ENCODE data around the gene HES6.

Gene HES6

GRCh38 chr2:238235331-238235732, 4.5 kb downstream of the HES6 start:
- no peak for DNase-seq (ENCODE audit: low spot score)

- DNase-seq (ENCODE audit: low spot score) = no peak
Observed at GRCh38 chr2:238233625-238234024, 6.2 kb downstream of the HES6 start.

GRCh38 chr2:238231809-238232208, 8.0 kb downstream of the HES6 start:
- no peak for DNase-seq (ENCODE audit: low spot score)

- peak; percentile 68 for DNase-seq (ENCODE audit: low spot score)
Observed at GRCh38 chr2:238231251-238231793, 8.5 kb downstream of the HES6 start.

GRCh38 chr2:238230699-238231098, 9.1 kb downstream of the HES6 start:
- DNase-seq (ENCODE audit: low spot score) = no peak

GRCh38 chr2:238228700-238229099, 11.1 kb downstream of the HES6 start:
- no peak for DNase-seq (ENCODE audit: low spot score)

GRCh38 chr2:238227587-238228032, 12.2 kb downstream of the HES6 start:
- DNase-seq (ENCODE audit: low spot score) = no peak

GRCh38 chr2:238226698-238227586, 12.9 kb downstream of the HES6 start:
- no peak for DNase-seq (ENCODE audit: low spot score)

GRCh38 chr2:238225911-238226697, 13.7 kb downstream of the HES6 start:
- no peak for DNase-seq (ENCODE audit: low spot score)

GRCh38 chr2:238225121-238225520, 14.7 kb downstream of the HES6 start:
- no peak for DNase-seq (ENCODE audit: low spot score)

- DNase-seq (ENCODE audit: low spot score) = no peak
Observed at GRCh38 chr2:238224356-238225035, 15.3 kb downstream of the HES6 start.

- DNase-seq (ENCODE audit: low spot score) = peak; percentile 94
Observed at GRCh38 chr2:238220892-238221521, 18.8 kb downstream of the HES6 start.

- peak; percentile 68 for DNase-seq (ENCODE audit: low spot score)
Observed at GRCh38 chr2:238220274-238220891, 19.5 kb downstream of the HES6 start.

- peak; percentile 99 for DNase-seq (ENCODE audit: low spot score)
Observed at GRCh38 chr2:238216651-238217184, 23.1 kb downstream of the HES6 start.

GRCh38 chr2:238207006-238207405, 32.8 kb downstream of the HES6 start:
- DNase-seq (ENCODE audit: low spot score) = no peak

- DNase-seq (ENCODE audit: low spot score) = no peak
Observed at GRCh38 chr2:238203973-238204683, 35.7 kb downstream of the HES6 start.

- DNase-seq (ENCODE audit: low spot score) = peak; percentile 73
Observed at GRCh38 chr2:238203094-238203972, 36.5 kb downstream of the HES6 start, which contains the start of gene ILKAP. Gene ILKAP, minus strand, starts transcription at chr2:238203695. Its CDS starts 142 bp downstream, at chr2:238203553.

- no peak for DNase-seq (ENCODE audit: low spot score)
Observed at GRCh38 chr2:238202326-238203093, 37.3 kb downstream of the HES6 start.

Data from pons (tissue), 1 donor.